HepG2 (cell line): ENCODE results near the gene TMEM143. TPM values are rescaled to one million over a fixed set of nuclear protein-coding genes. Genes with fewer than 3 reads are reported as not detected.

Experiments
- AGO2 ChIP-seq: fragments of 200-400 bp; formaldehyde crosslinking; optimal IDR thresholded peaks from 2 replicates; pipeline ENCODE3; 2017; ENCODE audit warnings: mild to moderate bottlenecking, low read depth, low read length, moderate library complexity
- ARID2 ChIP-seq: sonication (generic); formaldehyde crosslinking; IDR thresholded peaks from 2 replicates; pipeline ENCODE4 v1.8.1; 2022; ENCODE audit warnings: mild to moderate bottlenecking, missing genetic modification reagents, borderline replicate concordance
- ATF7 ChIP-seq, 2 experiments: fragments of 450-650 bp in 1 of 2; sonication (generic) in 1 of 2; formaldehyde crosslinking in 1 of 2; IDR thresholded peaks; 2 replicates each; pipeline versions ENCODE4 v1.4.0 to v1.6.1; 2016 to 2020; ENCODE audit warnings: antibody characterized with exemption in 1 of 2, mild to moderate bottlenecking in 1 of 2, missing genetic modification reagents in 1 of 2
- BCL6 ChIP-seq: IDR thresholded peaks from 2 replicates; pipeline ENCODE4 v1.6.1; 2016; ENCODE audit warnings: missing genetic modification reagents, missing compliant biosample characterization
- CBX1 ChIP-seq: IDR thresholded peaks from one replicate; pipeline ENCODE4 v1.6.1; 2016; ENCODE audit warnings: antibody characterized with exemption, low read depth
- FOXA3 ChIP-seq: IDR thresholded peaks from 2 replicates; pipeline ENCODE4 v1.6.1; 2016; ENCODE audit warnings: missing genetic modification reagents, missing compliant biosample characterization
- GATAD1 ChIP-seq: IDR thresholded peaks from 2 replicates; pipeline ENCODE4 v1.6.1; 2016; ENCODE audit warnings: missing genetic modification reagents, missing compliant biosample characterization
- IKZF1 ChIP-seq: fragments of 450-650 bp; IDR thresholded peaks from 2 replicates; pipeline ENCODE4 v1.7.1; 2016
- KLF15 ChIP-seq: sonication (generic); formaldehyde crosslinking; IDR thresholded peaks from 2 replicates; pipeline ENCODE4 v1.8.1; 2023; ENCODE audit warnings: borderline replicate concordance, mild to moderate bottlenecking, inconsistent platforms, missing genetic modification reagents, mixed read lengths
- MAFF ChIP-seq: IDR thresholded peaks from 2 replicates; pipeline ENCODE4 v1.6.1; 2011; ENCODE audit warnings: low read depth, low read length, improper control_type of control experiment
- MATR3 ChIP-seq: sonication (generic); formaldehyde crosslinking; IDR thresholded peaks from 2 replicates; pipeline ENCODE4 v1.4.0; 2020; ENCODE audit warnings: missing genetic modification reagents
- NAIF1 ChIP-seq: sonication (generic); formaldehyde crosslinking; IDR thresholded peaks from 2 replicates; pipeline ENCODE4 v1.5.0; 2020; ENCODE audit warnings: mild to moderate bottlenecking, missing genetic modification reagents, borderline replicate concordance
- PCBP1 ChIP-seq: fragments of 200-400 bp; formaldehyde crosslinking; IDR thresholded peaks from 2 replicates; pipeline ENCODE4 v1.6.1; 2017; ENCODE audit warnings: mild to moderate bottlenecking, low read depth, low read length, borderline replicate concordance
- PRMT3 ChIP-seq: sonication (generic); formaldehyde crosslinking; IDR thresholded peaks from 2 replicates; pipeline ENCODE4 v1.8.1; 2022; ENCODE audit warnings: low read depth, mild to moderate bottlenecking, moderate library complexity, missing genetic modification reagents, borderline replicate concordance
- STAT5B ChIP-seq: sonication (generic); formaldehyde crosslinking; IDR thresholded peaks from 2 replicates; pipeline ENCODE4 v1.4.0; 2020; ENCODE audit warnings: missing genetic modification reagents
- ZBTB7B ChIP-seq: sonication (generic); formaldehyde crosslinking; IDR thresholded peaks from 2 replicates; pipeline ENCODE4 v1.4.0; 2020; ENCODE audit warnings: missing genetic modification reagents
- ZBTB8A ChIP-seq: sonication (generic); formaldehyde crosslinking; IDR thresholded peaks from 2 replicates; pipeline ENCODE4 v1.4.0; 2020; ENCODE audit warnings: mild to moderate bottlenecking, low read depth, missing genetic modification reagents, borderline replicate concordance
- ZNF563 ChIP-seq: sonication (generic); formaldehyde crosslinking; IDR thresholded peaks from 2 replicates; pipeline ENCODE4 v1.8.0; 2022; ENCODE audit warnings: mild to moderate bottlenecking, moderate library complexity, missing genetic modification reagents
- ZNF564 ChIP-seq: sonication (generic); formaldehyde crosslinking; IDR thresholded peaks from 2 replicates; pipeline ENCODE4 v1.8.1; 2023; ENCODE audit warnings: mild to moderate bottlenecking, missing genetic modification reagents
- ZNF652 ChIP-seq: IDR thresholded peaks from 2 replicates; pipeline ENCODE4 v1.6.1; 2016; ENCODE audit warnings: low read depth, borderline replicate concordance
- ZNF737 ChIP-seq: sonication (generic); formaldehyde crosslinking; IDR thresholded peaks from 2 replicates; pipeline ENCODE4 v1.5.0; 2020; ENCODE audit warnings: missing genetic modification reagents, mild to moderate bottlenecking, borderline replicate concordance
- ZNF773 ChIP-seq: sonication (generic); formaldehyde crosslinking; IDR thresholded peaks from 2 replicates; pipeline ENCODE4 v1.4.0; 2020; ENCODE audit warnings: missing genetic modification reagents, borderline replicate concordance
- ZSCAN29 ChIP-seq: sonication (generic); formaldehyde crosslinking; conservative IDR thresholded peaks from 2 replicates; pipeline ENCODE4 v1.4.0; 2020; ENCODE audit warnings: mild to moderate bottlenecking, missing genetic modification reagents
- polyA plus RNA-seq, 8 experiments: library from polyadenylated mRNA; depleted of rRNA in 3 of 8; stranded (reverse) in 7 of 8; unstranded in 1 of 8; fragments of >200 nt; fragmentation: Illumina TruSeq in 4 of 8; extraction: Trizol in 4 of 8; gene quantifications; 2 replicates each; pipeline versions ENCODE4 v1.2.1 to v1.2.3, GENCODE V29; 2011 to 2016; ENCODE audit warnings: low read depth in 4 of 8, missing spikeins in 1 of 8, mixed read lengths in 1 of 8; ENCODE audit not compliant: insufficient read depth in 1 of 8
- total RNA-seq, 5 experiments: library from RNA; depleted of rRNA; stranded (reverse); fragments of >200 nt; fragmentation: Illumina TruSeq; extraction: Trizol; gene quantifications; 2 replicates each; pipeline ENCODE4 v1.2.3, GENCODE V29; 2016; ENCODE audit warnings: low read depth in 1 of 5
- TF ChIP-seq, protein P1 (sequence below): sonication (generic); formaldehyde crosslinking; IDR thresholded peaks from 2 replicates; pipeline ENCODE4 v1.4.0; 2020; ENCODE audit warnings: missing genetic modification reagents
- TF ChIP-seq, protein P2 (sequence below): sonication (generic); formaldehyde crosslinking; IDR thresholded peaks from 2 replicates; pipeline ENCODE4 v1.8.1; 2022; ENCODE audit warnings: low read depth, mild to moderate bottlenecking, missing genetic modification reagents
- TF ChIP-seq, protein P3 (sequence below): IDR thresholded peaks from 2 replicates; pipeline ENCODE4 v1.6.1; 2016; ENCODE audit warnings: missing compliant biosample characterization, missing genetic modification reagents, borderline replicate concordance

Gene TMEM143
- total and polyA plus RNA-seq, 2 of the 13 experiments (the other 11 are each of a cell fraction or from before 2014, with no cell fraction given) = 7.7 to 11.3 TPM

DNA sequence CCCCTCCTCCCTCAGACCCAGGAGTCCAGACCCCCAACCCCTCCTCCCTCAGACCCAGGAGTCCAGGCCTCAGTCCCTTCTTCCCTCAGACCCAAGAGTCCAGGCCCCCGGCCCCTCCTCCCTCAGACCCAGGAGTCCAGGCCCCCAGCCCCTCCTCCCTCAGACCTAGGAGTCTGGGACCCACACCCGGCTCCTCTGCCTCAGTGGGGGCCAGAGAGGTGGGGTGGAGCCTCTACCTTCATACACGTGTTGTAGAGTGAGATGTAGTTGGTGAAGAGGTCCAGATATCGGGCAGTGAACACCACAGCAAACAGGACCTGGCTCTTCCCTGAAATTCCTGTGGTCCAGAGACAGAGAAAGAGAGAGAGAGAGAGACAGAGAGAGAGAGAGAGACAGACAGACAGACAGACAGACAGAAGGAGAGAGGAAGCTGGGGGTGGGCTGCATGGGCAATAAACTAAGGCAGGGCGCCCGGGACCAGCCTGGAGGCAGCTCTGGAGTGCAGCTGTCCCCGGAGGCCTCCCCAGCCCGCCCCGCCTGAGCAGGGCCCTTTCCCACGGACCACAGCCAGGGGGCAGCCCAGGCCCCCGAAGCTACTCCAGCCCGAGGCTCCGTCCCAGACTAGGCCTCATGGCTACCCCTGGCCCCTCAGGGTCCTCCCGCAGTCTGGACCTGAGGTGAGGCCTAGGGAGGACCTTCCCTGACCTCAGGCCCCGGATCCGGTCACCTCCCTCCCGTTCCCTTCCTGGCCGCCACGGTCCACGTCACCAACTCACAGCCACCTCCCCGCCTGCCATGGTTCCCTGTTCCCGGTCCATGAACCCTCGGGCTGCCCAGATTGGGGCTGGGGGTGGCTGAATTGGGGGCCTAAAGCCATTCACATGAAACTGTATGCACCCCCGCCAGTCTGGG lies 26.7 kb upstream of the TMEM143 start (continued):
- TF ChIP-seq PCBP1 (0 out of 2 replicates have a peak, but pooled peaks have one; percentile 43), CBX1 (no peak), ATF7 (IDR thresholded peaks at IDR 0.05) (no peak), ATF7 (CRISPR knock-in tag; IDR thresholded peaks at IDR 0.05) (no peak), ZSCAN29 (CRISPR knock-in tag) (no peak), PRMT3 (CRISPR knock-in tag) (no peak), ZNF737 (no peak), ZBTB8A (no peak), BCL6 (CRISPR knock-in tag) (peak; percentile 56), FOXA3 (CRISPR knock-in tag) (peak; percentile 34; the same call in 1 of the 2 replicates), MATR3 (CRISPR knock-in tag) (no peak), NAIF1 (CRISPR knock-in tag) (no peak), MAFF (no peak), IKZF1 (no peak), ZNF564 (CRISPR knock-in tag) (no peak), ARID2 (CRISPR knock-in tag) (no peak), ZBTB7B (CRISPR knock-in tag) (peak; percentile 45; the same call in 1 of the 2 replicates), KLF15 (no peak), ZNF563 (CRISPR knock-in tag) (peak; percentile 83; the same call in 1 of the 2 replicates), GATAD1 (peak; percentile 54), AGO2 (peak; percentile 70), ZNF652 (no peak), STAT5B (CRISPR knock-in tag) (no peak), ZNF773 (CRISPR knock-in tag) (0 out of 2 replicates have a peak, but pooled peaks have one; percentile 69)
- TF ChIP-seq, protein P1, sequence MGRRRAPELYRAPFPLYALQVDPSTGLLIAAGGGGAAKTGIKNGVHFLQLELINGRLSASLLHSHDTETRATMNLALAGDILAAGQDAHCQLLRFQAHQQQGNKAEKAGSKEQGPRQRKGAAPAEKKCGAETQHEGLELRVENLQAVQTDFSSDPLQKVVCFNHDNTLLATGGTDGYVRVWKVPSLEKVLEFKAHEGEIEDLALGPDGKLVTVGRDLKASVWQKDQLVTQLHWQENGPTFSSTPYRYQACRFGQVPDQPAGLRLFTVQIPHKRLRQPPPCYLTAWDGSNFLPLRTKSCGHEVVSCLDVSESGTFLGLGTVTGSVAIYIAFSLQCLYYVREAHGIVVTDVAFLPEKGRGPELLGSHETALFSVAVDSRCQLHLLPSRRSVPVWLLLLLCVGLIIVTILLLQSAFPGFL (CRISPR knock-in tag) = no peak
- TF ChIP-seq, protein P2, sequence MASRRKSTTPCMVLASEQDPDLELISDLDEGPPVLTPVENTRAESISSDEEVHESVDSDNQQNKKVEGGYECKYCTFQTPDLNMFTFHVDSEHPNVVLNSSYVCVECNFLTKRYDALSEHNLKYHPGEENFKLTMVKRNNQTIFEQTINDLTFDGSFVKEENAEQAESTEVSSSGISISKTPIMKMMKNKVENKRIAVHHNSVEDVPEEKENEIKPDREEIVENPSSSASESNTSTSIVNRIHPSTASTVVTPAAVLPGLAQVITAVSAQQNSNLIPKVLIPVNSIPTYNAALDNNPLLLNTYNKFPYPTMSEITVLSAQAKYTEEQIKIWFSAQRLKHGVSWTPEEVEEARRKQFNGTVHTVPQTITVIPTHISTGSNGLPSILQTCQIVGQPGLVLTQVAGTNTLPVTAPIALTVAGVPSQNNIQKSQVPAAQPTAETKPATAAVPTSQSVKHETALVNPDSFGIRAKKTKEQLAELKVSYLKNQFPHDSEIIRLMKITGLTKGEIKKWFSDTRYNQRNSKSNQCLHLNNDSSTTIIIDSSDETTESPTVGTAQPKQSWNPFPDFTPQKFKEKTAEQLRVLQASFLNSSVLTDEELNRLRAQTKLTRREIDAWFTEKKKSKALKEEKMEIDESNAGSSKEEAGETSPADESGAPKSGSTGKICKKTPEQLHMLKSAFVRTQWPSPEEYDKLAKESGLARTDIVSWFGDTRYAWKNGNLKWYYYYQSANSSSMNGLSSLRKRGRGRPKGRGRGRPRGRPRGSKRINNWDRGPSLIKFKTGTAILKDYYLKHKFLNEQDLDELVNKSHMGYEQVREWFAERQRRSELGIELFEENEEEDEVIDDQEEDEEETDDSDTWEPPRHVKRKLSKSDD (CRISPR knock-in tag) = no peak
- TF ChIP-seq, protein P3, sequence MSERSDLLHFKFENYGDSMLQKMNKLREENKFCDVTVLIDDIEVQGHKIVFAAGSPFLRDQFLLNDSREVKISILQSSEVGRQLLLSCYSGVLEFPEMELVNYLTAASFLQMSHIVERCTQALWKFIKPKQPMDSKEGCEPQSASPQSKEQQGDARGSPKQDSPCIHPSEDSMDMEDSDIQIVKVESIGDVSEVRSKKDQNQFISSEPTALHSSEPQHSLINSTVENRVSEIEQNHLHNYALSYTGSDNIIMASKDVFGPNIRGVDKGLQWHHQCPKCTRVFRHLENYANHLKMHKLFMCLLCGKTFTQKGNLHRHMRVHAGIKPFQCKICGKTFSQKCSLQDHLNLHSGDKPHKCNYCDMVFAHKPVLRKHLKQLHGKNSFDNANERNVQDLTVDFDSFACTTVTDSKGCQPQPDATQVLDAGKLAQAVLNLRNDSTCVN (CRISPR knock-in tag) = peak; percentile 41; the same call in 1 of the 2 replicates
